ENCODE data around the gene PPP1R11.

- no peak for TF ChIP-seq CTCF (IDR thresholded peaks at IDR 0.05)
- TF ChIP-seq POLR2A (IDR thresholded peaks at IDR 0.05) = no peak
Measured at GRCh38 chr6:30047220-30047619, 19.8 kb upstream of the PPP1R11 start.
